CD4-positive, alpha-beta T cell treated with Interleukin-15 for 4 hours (primary cell): ENCODE results near the gene PPP3CA.

ENCODE experiments used
- DNase-seq: peaks from one replicate; pipeline ENCODE4 v3.0.0-alpha.2; 2020; ENCODE audit warnings: low spot score

Gene PPP3CA

GRCh38 chr4:101049549-101050001, 297.8 kb downstream of the PPP3CA start:
- DNase-seq, result no peak

- DNase-seq, result no peak
Observed at GRCh38 chr4:101044766-101045165, 302.6 kb downstream of the PPP3CA start.

- DNase-seq, result no peak
Observed at GRCh38 chr4:101042847-101043246, 304.5 kb downstream of the PPP3CA start.

GRCh38 chr4:101040776-101041175, 306.6 kb downstream of the PPP3CA start:
- DNase-seq, result no peak

- peak; percentile 70 for DNase-seq
Observed at GRCh38 chr4:101039367-101039766, 308.0 kb downstream of the PPP3CA start.

GRCh38 chr4:101037938-101038413, 309.4 kb downstream of the PPP3CA start:
- DNase-seq, result peak; percentile 26

- DNase-seq, result no peak
Observed at GRCh38 chr4:101037249-101037648, 310.1 kb downstream of the PPP3CA start.

- no peak for DNase-seq
Observed at GRCh38 chr4:101035487-101035886, 311.8 kb downstream of the PPP3CA start.

- no peak for DNase-seq
Observed at GRCh38 chr4:101033986-101034385, 313.3 kb downstream of the PPP3CA start.

GRCh38 chr4:101032541-101032940, 314.8 kb downstream of the PPP3CA start:
- no peak for DNase-seq

GRCh38 chr4:101031971-101032370, 315.4 kb downstream of the PPP3CA start:
- no peak for DNase-seq

GRCh38 chr4:101028886-101029285, 318.4 kb downstream of the PPP3CA start:
- no peak for DNase-seq

- DNase-seq, result no peak
Observed at GRCh38 chr4:101027721-101028120, 319.6 kb downstream of the PPP3CA start.

- DNase-seq, result no peak
Observed at GRCh38 chr4:101025755-101026154, 321.6 kb downstream of the PPP3CA start.

- no peak for DNase-seq
Observed at GRCh38 chr4:101022151-101023024, 324.9 kb downstream of the PPP3CA start.

GRCh38 chr4:101020956-101021355, 326.4 kb downstream of the PPP3CA start:
- peak; percentile 68 for DNase-seq

- DNase-seq, result peak; percentile 82
Observed at GRCh38 chr4:101019941-101020401, 327.4 kb downstream of the PPP3CA start.

- DNase-seq, result no peak
Observed at GRCh38 chr4:101019313-101019712, 328.0 kb downstream of the PPP3CA start.

- DNase-seq, result no peak
Observed at GRCh38 chr4:101018836-101019235, 328.5 kb downstream of the PPP3CA start.

GRCh38 chr4:101014417-101014816, 332.9 kb downstream of the PPP3CA start:
- DNase-seq, result no peak

- DNase-seq, result no peak
Observed at GRCh38 chr4:101010987-101011386, 336.3 kb downstream of the PPP3CA start.

- DNase-seq, result no peak
Observed at GRCh38 chr4:101009471-101009870, 337.9 kb downstream of the PPP3CA start.

- no peak for DNase-seq
Observed at GRCh38 chr4:101008503-101008902, 338.8 kb downstream of the PPP3CA start.

- DNase-seq, result no peak
Observed at GRCh38 chr4:101005659-101006058, 341.7 kb downstream of the PPP3CA start.
